Keratinocyte (primary cell): ENCODE results near the gene BATF. TPM values are rescaled to one million over a fixed set of nuclear protein-coding genes. Genes with fewer than 3 reads are reported as not detected.

Experiments used
- DNase-seq: peaks from one replicate; pipeline ENCODE4 v3.0.0-alpha.2; 2011; ENCODE audit warnings: low read depth, missing footprints, low spot score
- FAIRE-seq: peaks from 2 replicates; lab custom pipeline; 2011; peaks lifted over from hg19 to GRCh38; lab: Jason Lieb, UNC
- H2AFZ ChIP-seq: 2 replicates; pipeline ENCODE4 v1.6.0; 2012; ENCODE audit warnings: low read length, control low read depth, inconsistent platforms; ENCODE audit not compliant: control insufficient read depth
- H3K27ac ChIP-seq: 2 replicates; pipeline ENCODE4 v1.5.1; 2011; ENCODE audit warnings: low read length; ENCODE audit not compliant: control insufficient read depth, insufficient read depth
- H3K27me3 ChIP-seq: 3 replicates; pipeline ENCODE4 v1.6.0; 2011; ENCODE audit warnings: low read length; ENCODE audit not compliant: control insufficient read depth, insufficient read depth; ENCODE audit errors: extremely low read depth
- H3K36me3 ChIP-seq, 2 experiments: 2 replicates in 1 of 2; 3 replicates in 1 of 2; pipeline ENCODE4 v1.5.1; 2011; ENCODE audit warnings: low read length in 2 of 2, mild to moderate bottlenecking in 1 of 2; ENCODE audit not compliant: control insufficient read depth in 2 of 2, insufficient read depth in 2 of 2; ENCODE audit errors: extremely low read depth in 1 of 2
- H3K4me1 ChIP-seq: 3 replicates; pipeline ENCODE4 v1.5.1; 2011; ENCODE audit warnings: low read length; ENCODE audit not compliant: control insufficient read depth, insufficient read depth; ENCODE audit errors: extremely low read depth
- H3K4me2 ChIP-seq: 3 replicates; pipeline ENCODE4 v1.6.0; 2011; ENCODE audit warnings: low read depth, low read length; ENCODE audit not compliant: control insufficient read depth, insufficient read depth; ENCODE audit errors: extremely low read depth
- H3K4me3 ChIP-seq, 3 experiments: fragments of 200-600 bp in 1 of 3; sonication (generic) in 1 of 3; 2 replicates in 2 of 3; 3 replicates in 1 of 3; pipeline ENCODE4 v1.5.1; 2011 to 2016; ENCODE audit warnings: low read length in 3 of 3, mild to moderate bottlenecking in 3 of 3, control low read depth in 2 of 3, inconsistent platforms in 1 of 3, low read depth in 1 of 3, mixed read lengths in 1 of 3, mixed run types in 1 of 3, moderate library complexity in 1 of 3; ENCODE audit not compliant: control insufficient read depth in 2 of 3, insufficient read depth in 2 of 3; ENCODE audit errors: extremely low read depth in 1 of 3
- H3K79me2 ChIP-seq: 2 replicates; pipeline ENCODE4 v1.6.0; 2012; ENCODE audit warnings: low read length; ENCODE audit not compliant: control insufficient read depth, insufficient read depth
- H3K9ac ChIP-seq: 3 replicates; pipeline ENCODE4 v1.6.0; 2011; ENCODE audit warnings: low read length; ENCODE audit not compliant: control insufficient read depth, insufficient read depth; ENCODE audit errors: extremely low read depth
- H3K9me1 ChIP-seq: 3 replicates; pipeline ENCODE4 v1.6.0; 2011; ENCODE audit warnings: low read length; ENCODE audit not compliant: control insufficient read depth, insufficient read depth; ENCODE audit errors: extremely low read depth
- H3K9me3 ChIP-seq: 2 replicates; pipeline ENCODE4 v1.5.1; 2012; ENCODE audit warnings: low read depth, low read length; ENCODE audit not compliant: control insufficient read depth
- H4K20me1 ChIP-seq: 3 replicates; pipeline ENCODE4 v1.6.0; 2011; ENCODE audit warnings: low read length; ENCODE audit not compliant: control insufficient read depth, insufficient read depth; ENCODE audit errors: extremely low read depth
- CTCF ChIP-seq, 3 experiments: IDR thresholded peaks in 1 of 3; conservative IDR thresholded peaks in 1 of 3; optimal IDR thresholded peaks in 1 of 3; 2 replicates in 2 of 3; 3 replicates in 1 of 3; pipeline versions ENCODE3 to v1.5.1; 2011; ENCODE audit warnings: low read length in 3 of 3, mild to moderate bottlenecking in 3 of 3, moderate library complexity in 2 of 3, control low read depth in 1 of 3, inconsistent platforms in 1 of 3; ENCODE audit not compliant: insufficient read depth in 2 of 3; ENCODE audit errors: extremely low read depth in 1 of 3
- EZH2 ChIP-seq: IDR thresholded peaks from one replicate; pipeline ENCODE4 v1.6.1; 2012; ENCODE audit warnings: inconsistent platforms, mild to moderate bottlenecking, low read length, moderate library complexity
- dilution Hi-C: fragments of 300-500 bp; cut with MboI; formaldehyde crosslinking; loops from one replicate; pipeline ENCODE4 v1.7.0; 2020; ENCODE audit warnings: low sequenced_read_pairs; ENCODE audit not compliant: extremely low pct_ligation_motif_present
- polyA plus RNA-seq, 5 experiments: library from polyadenylated mRNA; depleted of rRNA in 3 of 5; stranded (reverse) in 3 of 5; stranded (forward) in 1 of 5; unstranded in 1 of 5; fragments of >200 nt; gene quantifications; 1 replicate in 1 of 5; 2 replicates in 3 of 5; 3 replicates in 1 of 5; pipeline versions ENCODE4 v1.2.1 to v1.2.3, GENCODE V29; 2011 to 2012; ENCODE audit warnings: missing spikeins in 2 of 5, low read depth in 1 of 5, low replicate concordance in 1 of 5

BATF gene
- polyA plus RNA-seq, 1 donor (not counting 4 experiments of a cell fraction or from before 2014, with no cell fraction given): not detected

- Histone ChIP-seq H3K27ac (no peak overlapping the region), H2AFZ (no peak overlapping the region), H3K4me1 (no peaks in the 10 kb centered on the region), H3K4me2 (no peak overlapping the region), H3K36me3 (no peaks in the 10 kb centered on the region), H3K79me2 (no peaks in the 10 kb centered on the region), H3K4me3 (no peak overlapping the region), H3K9ac (no peak overlapping the region), H3K9me1 (no peaks in the 10 kb centered on the region), H4K20me1 (no peaks in the 10 kb centered on the region), H3K9me3 (no peaks in the 10 kb centered on the region), H3K27me3 (no peaks in the 10 kb centered on the region)
- FAIRE-seq: no peak
- dilution Hi-C loops: no loop called here
- no peak for TF ChIP-seq CTCF (optimal IDR thresholded peaks at IDR 0.05 in 1 of 3, IDR thresholded peaks at IDR 0.05 in 1 of 3, conservative IDR thresholded peaks at IDR 0.05 in 1 of 3; ENCODE audit: extremely low read depth in 1 of 3, insufficient read depth in 2 of 3, low read length in 3 of 3)
- TF ChIP-seq EZH2: no peak
- DNase-seq: no peak
These were observed 24.6 kb upstream of the BATF start for GRCh38 chr14:75497701-75498100.

- Histone ChIP-seq H3K36me3 (no peaks in the 10 kb centered on the region), H3K4me2 (no peak overlapping the region), H2AFZ (no peak overlapping the region), H3K9me1 (no peaks in the 10 kb centered on the region), H3K27ac (no peak overlapping the region), H3K4me1 (no peaks in the 10 kb centered on the region), H4K20me1 (no peaks in the 10 kb centered on the region), H3K79me2 (no peaks in the 10 kb centered on the region), H3K9me3 (no peaks in the 10 kb centered on the region), H3K4me3 (no peak overlapping the region), H3K9ac (no peak overlapping the region), H3K27me3 (no peaks in the 10 kb centered on the region)
- FAIRE-seq: no peak
- dilution Hi-C loops: no loop called here
- DNase-seq: no peak
- no peak for TF ChIP-seq CTCF (optimal IDR thresholded peaks at IDR 0.05 in 1 of 3, IDR thresholded peaks at IDR 0.05 in 1 of 3, conservative IDR thresholded peaks at IDR 0.05 in 1 of 3; ENCODE audit: extremely low read depth in 1 of 3, insufficient read depth in 2 of 3, low read length in 3 of 3)
These were observed 23.0 kb upstream of the BATF start for GRCh38 chr14:75499084-75499875.
